SH-SY5Y (cell line): ENCODE measurements around the gene PHLPP1.

ENCODE experiments used
- GATA2 ChIP-seq: IDR thresholded peaks from 2 replicates; pipeline ENCODE4 v1.6.1; 2011; ENCODE audit warnings: mild to moderate bottlenecking, low read depth, low read length
- GATA3 ChIP-seq: IDR thresholded peaks from 2 replicates; pipeline ENCODE4 v1.6.1; 2011; ENCODE audit warnings: low read depth, mild to moderate bottlenecking, low read length, moderate library complexity

GRCh38 chr18:62812242-62812641 is 96.9 kb downstream of the PHLPP1 start:
- TF ChIP-seq GATA3 (no peak), GATA2 (no peak)
